Right ventricle myocardium superior (tissue), 1 donor: ENCODE measurements around the gene SENP8. TPM values are rescaled to one million over a fixed set of nuclear protein-coding genes. Genes with fewer than 3 reads are reported as not detected.
A peak's percentile ranks its signal among the peaks of the same experiment; 100 is the strongest.
"Not testable (repeated sequence)": the region's sequence is repeated elsewhere in the genome, so short reads cannot be mapped to it uniquely, and the experiment has no call there.

Experiments
- ATAC-seq: fragments of 200-7000 bp; cut with Tn5 transposase; one replicate; pipeline ENCODE4 v1.9.1; 2020; ENCODE audit warnings: mild to moderate bottlenecking; ENCODE audit not compliant: poor library complexity
- DNase-seq: peaks from one replicate; pipeline ENCODE4 v3.0.0-alpha.2; 2020
- intact Hi-C: fragments of 100-400 bp; cut with DNase I; formaldehyde crosslinking; loops from one replicate; pipeline ENCODE4 v1.11.2; 2022
- total RNA-seq: library from RNA; stranded (reverse); fragmentation: NEBNext Ultra II Directional; extraction: Animal tissue kit (Norgen Biotek cat#: 25700); gene quantifications from one replicate; pipeline ENCODE4 v1.2.1, GENCODE V29; 2021
- donor health status: DM: no; HTN: yes; CAD: no; lungs with severe emphysema.

The SENP8 gene
- total RNA-seq, 1 donor from 2014 or later: 6.3 TPM

- no peak for ATAC-seq
- intact Hi-C loops: no loop called here
- DNase-seq: no peak
Observed at GRCh38 chr15:72169921-72170611, 51.9 kb downstream of the SENP8 start.

- no peak for ATAC-seq
- intact Hi-C loops: no loop called here
- DNase-seq: no peak
Observed at GRCh38 chr15:72170691-72171090, 52.5 kb downstream of the SENP8 start.

- DNase-seq, ATAC-seq, intact Hi-C loops: not testable (repeated sequence)
Observed at GRCh38 chr15:72171978-72172377, 53.8 kb downstream of the SENP8 start.

GRCh38 chr15:72172796-72173195, 54.6 kb downstream of the SENP8 start:
- DNase-seq: no peak

GRCh38 chr15:72173401-72173800, 55.2 kb downstream of the SENP8 start:
- DNase-seq (no peak), ATAC-seq (no peak)
- intact Hi-C loops: no loop called here

More at GRCh38 chr15:72172796-72173195, 54.6 kb downstream of the SENP8 start:
- intact Hi-C loops: no loop called here
- no peak for ATAC-seq

GRCh38 chr15:72173864-72174550, 55.8 kb downstream of the SENP8 start:
- no peak for ATAC-seq
- intact Hi-C loops: no loop called here
- no peak for DNase-seq

GRCh38 chr15:72174551-72175165, 56.5 kb downstream of the SENP8 start:
- intact Hi-C loops: no loop called here
- ATAC-seq (no peak), DNase-seq (no peak)

- ATAC-seq: no peak
- no peak for DNase-seq
- intact Hi-C loops: no loop called here
Observed at GRCh38 chr15:72175186-72176044, 57.2 kb downstream of the SENP8 start.

GRCh38 chr15:72176159-72176558, 58.0 kb downstream of the SENP8 start:
- peak; percentile 31 for ATAC-seq
- intact Hi-C loops: no loop called here
- no peak for DNase-seq

GRCh38 chr15:72176743-72177142, 58.5 kb downstream of the SENP8 start:
- ATAC-seq (no peak), DNase-seq (no peak)
- intact Hi-C loops: no loop called here

- intact Hi-C loops: no loop called here
- ATAC-seq: no peak
- no peak for DNase-seq
Observed at GRCh38 chr15:72178976-72179585, 60.9 kb downstream of the SENP8 start.

- DNase-seq (no peak), ATAC-seq (no peak)
- intact Hi-C loops: no loop called here
Observed at GRCh38 chr15:72179950-72180581, 61.9 kb downstream of the SENP8 start.

- intact Hi-C loops: no loop called here
- ATAC-seq: no peak
- no peak for DNase-seq
Observed at GRCh38 chr15:72180761-72181324, 62.6 kb downstream of the SENP8 start.

- DNase-seq (no peak), ATAC-seq (no peak)
- intact Hi-C loops: no loop called here
Observed at GRCh38 chr15:72182244-72182643, 64.0 kb downstream of the SENP8 start.

- intact Hi-C loops: no loop called here
- ATAC-seq (no peak), DNase-seq (no peak)
Observed at GRCh38 chr15:72182673-72183072, 64.5 kb downstream of the SENP8 start.

- intact Hi-C loops: no loop called here
- DNase-seq (no peak), ATAC-seq (no peak)
Observed at GRCh38 chr15:72183781-72184164, 65.6 kb downstream of the SENP8 start.

GRCh38 chr15:72184165-72184811, 66.1 kb downstream of the SENP8 start:
- intact Hi-C loops: no loop called here
- peak; percentile 87 for ATAC-seq
- no peak for DNase-seq
